Effector CD8-positive, alpha-beta T cell (primary cell): Measurements from ENCODE around the gene PDE9A.

Source experiments
- DNase-seq: peaks from one replicate; lab custom pipeline; 2025; lab: John Stamatoyannopoulos, UW

PDE9A gene

DNA sequence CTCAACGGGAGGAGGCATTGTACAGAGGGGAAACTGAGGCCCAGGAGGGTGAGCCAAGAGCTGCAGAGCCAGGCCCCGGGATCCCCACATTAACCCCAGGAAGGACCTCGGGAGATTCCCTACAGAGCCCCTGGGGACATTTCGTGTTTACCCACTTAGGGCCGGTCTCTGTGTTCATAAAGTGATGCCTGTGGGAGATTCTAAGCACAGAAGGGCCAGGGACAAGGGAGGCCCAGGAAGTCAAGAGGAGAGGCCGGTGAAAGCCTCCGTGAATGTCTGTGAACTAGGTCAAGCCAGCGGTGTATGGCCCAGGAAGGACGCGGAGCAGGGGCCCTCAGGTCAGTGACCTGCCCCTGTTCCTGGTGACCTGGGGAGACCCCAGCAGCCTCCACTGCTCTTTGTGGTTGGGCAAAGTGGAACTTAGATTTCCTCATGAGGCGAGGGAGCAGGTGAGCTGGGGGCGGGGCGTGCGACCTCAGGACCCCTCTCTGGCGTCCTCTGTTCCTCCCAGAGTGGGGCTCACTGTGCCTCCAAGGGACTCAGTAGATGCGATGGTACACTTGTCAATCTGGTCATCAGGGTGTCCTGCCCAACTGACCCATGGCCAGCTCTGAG, 34.9 kb downstream of the PDE9A start:
- DNase-seq, result no peak

GRCh38 chr21:42688841-42689371, 35.5 kb downstream of the PDE9A start:
- DNase-seq, result no peak

GRCh38 chr21:42690586-42690985, 37.2 kb downstream of the PDE9A start:
- DNase-seq, result no peak

- no peak for DNase-seq
These were observed 38.6 kb downstream of the PDE9A start for GRCh38 chr21:42691901-42692559.

- no peak for DNase-seq
These were observed 39.3 kb downstream of the PDE9A start for GRCh38 chr21:42692688-42693087.

DNA sequence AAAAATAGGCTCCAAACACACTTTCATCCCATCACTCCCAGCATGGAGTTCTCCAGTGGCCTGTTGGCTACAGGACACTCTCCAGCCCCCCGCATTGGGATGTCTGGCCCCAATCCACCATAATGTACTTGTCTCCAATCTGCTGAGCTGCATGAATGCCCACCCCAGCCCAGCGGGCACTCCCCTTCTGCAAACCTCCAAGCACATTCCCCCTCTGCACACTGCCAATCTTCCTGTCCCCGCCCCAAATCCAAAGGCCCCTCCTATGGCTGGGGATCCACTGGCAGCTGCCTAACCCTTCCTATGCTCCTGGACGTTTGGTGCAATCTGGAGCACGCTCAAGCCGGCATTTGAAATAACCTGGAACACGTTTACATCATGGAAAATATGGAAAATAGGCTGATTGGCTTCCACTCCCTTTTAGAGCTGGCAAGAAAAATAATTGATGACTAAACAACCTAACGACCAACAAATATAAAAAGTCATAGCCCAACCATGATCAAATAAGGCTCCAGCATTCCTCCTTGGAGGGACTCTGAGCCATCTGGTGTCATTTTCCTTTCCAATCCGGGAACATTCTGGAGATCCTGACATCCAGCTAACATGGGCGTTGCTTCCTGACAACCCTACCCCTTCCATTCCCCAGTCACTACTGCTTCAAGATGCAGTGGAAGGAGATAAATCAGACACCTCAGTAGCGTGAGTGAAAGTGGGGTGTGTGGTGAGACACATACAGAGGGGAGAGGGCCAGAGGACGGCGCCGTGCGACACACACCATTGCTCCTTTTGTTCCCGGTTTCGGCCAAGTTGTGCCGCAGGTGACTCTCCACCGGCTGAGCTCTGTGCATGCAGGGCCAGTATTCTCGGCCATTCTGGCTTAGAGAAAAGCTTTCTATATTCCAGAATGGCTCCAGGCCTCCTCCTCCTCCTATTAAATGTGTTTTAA, 41.6 kb downstream of the PDE9A start:
- no peak for DNase-seq

GRCh38 chr21:42695697-42696380, 42.4 kb downstream of the PDE9A start:
- no peak for DNase-seq

- no peak for DNase-seq
These were observed 43.1 kb downstream of the PDE9A start for GRCh38 chr21:42696501-42697040.

- no peak for DNase-seq
These were observed 45.3 kb downstream of the PDE9A start for GRCh38 chr21:42698733-42699132.

DNA sequence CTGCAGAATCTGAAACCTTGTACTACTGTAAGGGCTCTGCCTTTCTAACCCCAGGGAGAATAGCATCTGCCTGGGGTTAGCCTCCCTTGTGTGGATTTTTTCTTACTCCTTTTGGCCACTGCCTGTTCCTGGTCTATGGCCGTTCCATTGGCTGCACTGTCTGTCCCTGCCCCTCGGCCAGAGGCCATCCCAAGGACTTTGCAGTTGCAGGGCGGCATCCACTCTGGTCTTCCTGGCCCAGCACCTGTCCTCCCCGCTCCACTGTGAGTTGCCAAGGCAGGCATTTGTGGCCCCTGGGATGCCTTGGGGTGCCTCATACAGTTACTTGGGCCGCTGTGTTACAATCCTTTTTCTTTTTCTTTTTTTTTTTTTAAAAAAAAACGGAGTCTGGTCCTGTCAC, 45.8 kb downstream of the PDE9A start:
- no peak for DNase-seq

GRCh38 chr21:42701706-42702456, 48.5 kb downstream of the PDE9A start:
- no peak for DNase-seq

GRCh38 chr21:42702720-42703119, 49.3 kb downstream of the PDE9A start:
- no peak for DNase-seq

- DNase-seq, result no peak
These were observed 49.9 kb downstream of the PDE9A start for GRCh38 chr21:42703136-42703908.

GRCh38 chr21:42703965-42704364, 50.5 kb downstream of the PDE9A start:
- DNase-seq, result no peak

GRCh38 chr21:42704861-42705260, 51.4 kb downstream of the PDE9A start:
- DNase-seq, result no peak

DNA sequence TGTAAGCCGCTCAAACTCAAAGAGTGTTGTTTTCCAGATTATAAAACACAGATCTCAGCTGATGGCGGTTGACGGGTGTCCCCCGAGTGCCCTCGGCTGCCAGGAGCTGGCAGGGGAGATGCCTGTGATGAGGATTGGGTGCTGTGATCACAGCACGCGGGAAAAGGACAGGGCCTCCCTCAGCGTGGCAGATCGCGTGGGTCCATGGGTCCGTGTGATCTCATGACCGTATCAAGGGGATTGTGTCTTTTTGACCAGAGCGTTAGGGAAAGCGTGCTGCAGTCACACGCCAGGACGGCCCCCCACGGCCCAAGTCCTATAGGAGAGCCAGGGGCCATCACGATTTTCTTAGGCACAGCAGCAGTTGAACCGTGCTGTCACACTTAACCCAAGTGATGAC, 51.9 kb downstream of the PDE9A start:
- no peak for DNase-seq

GRCh38 chr21:42705746-42706374, 52.4 kb downstream of the PDE9A start:
- no peak for DNase-seq

- no peak for DNase-seq
These were observed 53.3 kb downstream of the PDE9A start for GRCh38 chr21:42706765-42707164.

GRCh38 chr21:42707207-42707830, 53.9 kb downstream of the PDE9A start:
- DNase-seq, result no peak
